KOPT-K1 (cell line): ENCODE results near the gene COG7.

Experiments used
- H3K27ac ChIP-seq: fragments of 200-600 bp; sonication (generic); 2 replicates; pipeline ENCODE4 v1.5.1; 2016; ENCODE audit warnings: antibody characterized with exemption, mild to moderate bottlenecking, low read depth, low read length; ENCODE audit not compliant: poor library complexity, severe bottlenecking
- H3K36me3 ChIP-seq: fragments of 200-600 bp; sonication (generic); 2 replicates; pipeline ENCODE4 v1.5.1; 2017; ENCODE audit warnings: antibody characterized with exemption, mild to moderate bottlenecking, low read length, moderate library complexity; ENCODE audit not compliant: insufficient read depth
- H3K9me3 ChIP-seq: fragments of 200-600 bp; sonication (generic); 2 replicates; pipeline ENCODE4 v1.5.1; 2017; ENCODE audit warnings: antibody characterized with exemption, low read length, mild to moderate bottlenecking; ENCODE audit not compliant: insufficient read depth, poor library complexity, severe bottlenecking

Gene COG7

GRCh38 chr16:23354246-23354645 is 98.7 kb downstream of the COG7 start:
- peaks cover 7% of the 10 kb centered on the region for H3K9me3 ChIP-seq
- H3K36me3 ChIP-seq = no peaks in the 10 kb centered on the region
- no peak overlapping the region for H3K27ac ChIP-seq

- peaks cover 7% of the 10 kb centered on the region for H3K9me3 ChIP-seq
- H3K27ac ChIP-seq = no peak overlapping the region
- no peaks in the 10 kb centered on the region for H3K36me3 ChIP-seq
These were observed 99.5 kb downstream of the COG7 start for GRCh38 chr16:23353440-23353839.

- H3K27ac ChIP-seq = no peak overlapping the region
- H3K9me3 ChIP-seq = peaks cover 7% of the 10 kb centered on the region
- H3K36me3 ChIP-seq = no peaks in the 10 kb centered on the region
These were observed 101.6 kb downstream of the COG7 start for GRCh38 chr16:23351360-23351759.

- Histone ChIP-seq H3K27ac (no peak overlapping the region), H3K9me3 (peaks cover 7% of the 10 kb centered on the region), H3K36me3 (no peaks in the 10 kb centered on the region)
These were observed 104.2 kb downstream of the COG7 start for GRCh38 chr16:23348579-23349469.

- H3K9me3 ChIP-seq = no peaks in the 10 kb centered on the region
- no peak overlapping the region for H3K27ac ChIP-seq
- H3K36me3 ChIP-seq = no peaks in the 10 kb centered on the region
These were observed 107.8 kb downstream of the COG7 start for GRCh38 chr16:23345237-23345636.

GRCh38 chr16:23343643-23344612 is 109.1 kb downstream of the COG7 start:
- no peaks in the 10 kb centered on the region for H3K9me3 ChIP-seq
- H3K27ac ChIP-seq = no peak overlapping the region
- no peaks in the 10 kb centered on the region for H3K36me3 ChIP-seq

- H3K36me3 ChIP-seq = no peaks in the 10 kb centered on the region
- H3K27ac ChIP-seq = no peak overlapping the region
- H3K9me3 ChIP-seq = peaks cover 9% of the 10 kb centered on the region
These were observed 110.8 kb downstream of the COG7 start for GRCh38 chr16:23342083-23342640.

- Histone ChIP-seq H3K9me3 (peaks cover 9% of the 10 kb centered on the region), H3K36me3 (no peaks in the 10 kb centered on the region), H3K27ac (no peak overlapping the region)
These were observed 113.2 kb downstream of the COG7 start for GRCh38 chr16:23339787-23340186.
